Measurements from ENCODE around the gene SCD5.

Gene SCD5

DNA sequence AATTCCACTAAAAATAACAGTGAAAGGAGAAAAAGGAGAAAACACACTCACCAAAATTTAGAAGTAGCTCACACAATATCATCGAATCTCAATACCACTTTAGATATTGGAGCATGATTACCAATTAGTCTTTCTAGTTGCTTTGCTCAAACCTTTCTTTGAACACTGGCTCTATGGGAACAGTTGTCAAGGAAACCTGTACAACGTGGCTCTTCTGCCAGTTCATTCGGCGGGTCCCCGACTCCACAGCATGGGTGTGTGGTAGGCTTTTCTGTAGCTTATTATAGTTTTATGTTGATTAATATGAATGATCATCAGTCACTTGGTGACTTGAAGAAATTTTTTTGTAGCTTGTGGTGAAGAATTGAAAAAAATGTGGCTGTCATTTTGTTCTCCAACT, 186.6 kb downstream of the SCD5 start:
- H3K4me3 ChIP-seq: no peak overlapping the region

DNA sequence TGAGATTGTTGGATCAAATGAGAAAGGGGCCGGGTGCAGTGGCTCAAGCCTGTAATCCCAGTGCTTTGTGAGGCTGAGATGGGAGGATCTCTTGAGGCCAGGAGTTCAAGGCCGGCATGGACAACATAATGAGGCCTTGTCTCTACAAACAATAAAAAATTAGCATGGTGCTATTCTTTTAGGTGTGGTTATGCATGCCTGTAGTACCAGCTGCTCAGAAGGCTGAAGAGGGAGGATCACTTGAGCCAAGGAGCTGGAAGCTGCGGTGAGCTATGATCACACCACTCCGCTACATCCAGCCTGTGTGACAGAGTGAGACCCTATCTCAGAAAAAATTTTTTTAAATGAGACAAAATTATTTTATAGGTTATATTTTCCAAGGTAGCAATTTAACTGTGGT, 187.1 kb downstream of the SCD5 start:
- TF ChIP-seq, protein P1, sequence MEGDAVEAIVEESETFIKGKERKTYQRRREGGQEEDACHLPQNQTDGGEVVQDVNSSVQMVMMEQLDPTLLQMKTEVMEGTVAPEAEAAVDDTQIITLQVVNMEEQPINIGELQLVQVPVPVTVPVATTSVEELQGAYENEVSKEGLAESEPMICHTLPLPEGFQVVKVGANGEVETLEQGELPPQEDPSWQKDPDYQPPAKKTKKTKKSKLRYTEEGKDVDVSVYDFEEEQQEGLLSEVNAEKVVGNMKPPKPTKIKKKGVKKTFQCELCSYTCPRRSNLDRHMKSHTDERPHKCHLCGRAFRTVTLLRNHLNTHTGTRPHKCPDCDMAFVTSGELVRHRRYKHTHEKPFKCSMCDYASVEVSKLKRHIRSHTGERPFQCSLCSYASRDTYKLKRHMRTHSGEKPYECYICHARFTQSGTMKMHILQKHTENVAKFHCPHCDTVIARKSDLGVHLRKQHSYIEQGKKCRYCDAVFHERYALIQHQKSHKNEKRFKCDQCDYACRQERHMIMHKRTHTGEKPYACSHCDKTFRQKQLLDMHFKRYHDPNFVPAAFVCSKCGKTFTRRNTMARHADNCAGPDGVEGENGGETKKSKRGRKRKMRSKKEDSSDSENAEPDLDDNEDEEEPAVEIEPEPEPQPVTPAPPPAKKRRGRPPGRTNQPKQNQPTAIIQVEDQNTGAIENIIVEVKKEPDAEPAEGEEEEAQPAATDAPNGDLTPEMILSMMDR (IDR thresholded peaks at IDR 0.05): no peak
- Histone ChIP-seq H3K27ac (no peak overlapping the region), H3K4me1 (no peaks in the 10 kb centered on the region), H3K9me3 (no peaks in the 10 kb centered on the region), H3K27me3 (no peaks in the 10 kb centered on the region), H3K4me3 (no peak overlapping the region), H3K36me3 (no peaks in the 10 kb centered on the region)
- intact Hi-C loops (cut with DNase I; ENCODE audit: low total_unique reads): no loop called here
- DNase-seq: no peak

More for the DNA sequence above, 186.6 kb downstream of the SCD5 start:
- intact Hi-C loops (cut with DNase I; ENCODE audit: low total_unique reads): no loop called here
- Histone ChIP-seq H3K27ac (no peak overlapping the region), H3K4me1 (no peaks in the 10 kb centered on the region), H3K27me3 (no peaks in the 10 kb centered on the region), H3K9me3 (no peaks in the 10 kb centered on the region), H3K36me3 (no peaks in the 10 kb centered on the region)
- TF ChIP-seq, protein P1 (IDR thresholded peaks at IDR 0.05): no peak
- DNase-seq: no peak

DNA sequence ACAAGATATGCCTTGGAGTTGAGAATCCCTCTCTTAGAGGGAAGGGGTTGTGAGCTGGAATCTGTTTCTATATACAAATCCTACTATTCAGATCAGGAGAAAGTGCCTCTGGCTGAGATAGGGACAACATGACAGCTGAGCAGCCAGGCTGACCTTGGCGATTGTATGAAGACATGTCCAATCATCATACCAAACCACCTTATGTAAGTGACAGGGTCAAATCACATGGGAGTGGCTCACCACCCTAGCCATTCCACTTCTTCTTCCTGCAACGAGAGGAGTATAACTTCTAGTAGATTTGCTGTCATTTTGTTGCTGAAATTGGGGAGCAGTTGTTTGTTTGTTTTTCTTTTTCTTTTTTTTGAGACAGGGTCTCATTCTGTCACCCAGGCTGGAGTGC, 188.6 kb downstream of the SCD5 start:
- H3K9me3 ChIP-seq: no peaks in the 10 kb centered on the region
- no peak for DNase-seq
- intact Hi-C loops (cut with DNase I; ENCODE audit: low total_unique reads): no loop called here
- no peaks in the 10 kb centered on the region for H3K4me1 ChIP-seq
- no peaks in the 10 kb centered on the region for H3K36me3 ChIP-seq
- TF ChIP-seq, protein P1 (IDR thresholded peaks at IDR 0.05): no peak
- no peaks in the 10 kb centered on the region for H3K27me3 ChIP-seq
- H3K27ac ChIP-seq: no peak overlapping the region
- no peak overlapping the region for H3K4me3 ChIP-seq

DNA sequence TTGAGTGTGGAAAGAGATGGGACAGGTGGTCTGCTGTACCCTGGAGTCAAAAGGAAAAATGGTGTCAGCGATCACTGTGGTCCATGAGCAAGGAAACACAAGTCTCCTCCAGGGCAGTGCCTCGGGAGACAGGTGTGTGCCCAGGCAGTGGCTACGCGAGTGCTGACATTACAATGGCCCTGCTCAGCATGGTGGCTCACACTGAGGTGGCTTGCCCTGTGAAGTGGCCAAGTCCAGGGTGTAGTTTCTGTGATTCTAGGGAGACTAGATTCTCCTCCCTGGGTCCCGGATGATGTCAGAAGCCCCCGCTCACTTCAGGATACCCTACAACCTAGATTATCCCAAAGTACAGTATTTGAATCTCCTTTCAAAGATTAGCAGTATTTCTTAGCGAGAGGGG, 192.0 kb downstream of the SCD5 start:
- Histone ChIP-seq H3K27ac (no peak overlapping the region), H3K4me3 (no peak overlapping the region), H3K36me3 (no peaks in the 10 kb centered on the region), H3K9me3 (no peaks in the 10 kb centered on the region), H3K27me3 (no peaks in the 10 kb centered on the region), H3K4me1 (no peaks in the 10 kb centered on the region)
- TF ChIP-seq, protein P1 (IDR thresholded peaks at IDR 0.05): no peak
- intact Hi-C loops (cut with DNase I; ENCODE audit: low total_unique reads): no loop called here
- DNase-seq: no peak

DNA sequence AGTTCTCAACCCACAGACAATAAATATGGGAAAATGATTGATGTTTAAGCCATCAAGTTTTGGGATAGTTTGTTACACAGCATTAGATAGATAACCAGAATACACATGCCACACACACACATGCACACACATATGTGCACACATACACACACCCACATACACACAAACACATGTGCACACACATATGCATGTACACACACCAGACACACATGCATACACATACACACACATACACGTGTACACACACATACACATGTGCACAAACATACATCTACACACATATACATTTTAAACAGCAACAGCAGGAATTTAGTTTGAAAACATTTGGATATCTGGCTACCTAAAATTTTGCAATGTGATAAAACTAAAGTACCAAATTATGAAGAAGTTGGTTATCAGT, 194.1 kb downstream of the SCD5 start:
- H3K27me3 ChIP-seq: no peaks in the 10 kb centered on the region
- H3K36me3 ChIP-seq: no peaks in the 10 kb centered on the region
- intact Hi-C loops (cut with DNase I; ENCODE audit: low total_unique reads): no loop called here
- H3K4me3 ChIP-seq: no peak overlapping the region
- TF ChIP-seq, protein P1 (IDR thresholded peaks at IDR 0.05): no peak
- no peak for DNase-seq
- H3K27ac ChIP-seq: no peak overlapping the region
- no peaks in the 10 kb centered on the region for H3K9me3 ChIP-seq
- no peaks in the 10 kb centered on the region for H3K4me1 ChIP-seq

Measured in tibial artery (tissue), 4 donors.